KOPT-K1 (cell line): ENCODE results near the gene CELF5.
"Not testable (repeated sequence)": the region's sequence is repeated elsewhere in the genome, so short reads cannot be mapped to it uniquely, and the experiment has no call there.

Experiments used
- H3K27ac ChIP-seq: fragments of 200-600 bp; sonication (generic); 2 replicates; pipeline ENCODE4 v1.5.1; 2016; ENCODE audit warnings: antibody characterized with exemption, mild to moderate bottlenecking, low read depth, low read length; ENCODE audit not compliant: poor library complexity, severe bottlenecking
- H3K36me3 ChIP-seq: fragments of 200-600 bp; sonication (generic); 2 replicates; pipeline ENCODE4 v1.5.1; 2017; ENCODE audit warnings: antibody characterized with exemption, mild to moderate bottlenecking, low read length, moderate library complexity; ENCODE audit not compliant: insufficient read depth
- H3K9me3 ChIP-seq: fragments of 200-600 bp; sonication (generic); 2 replicates; pipeline ENCODE4 v1.5.1; 2017; ENCODE audit warnings: antibody characterized with exemption, low read length, mild to moderate bottlenecking; ENCODE audit not compliant: insufficient read depth, poor library complexity, severe bottlenecking

The CELF5 gene

DNA sequence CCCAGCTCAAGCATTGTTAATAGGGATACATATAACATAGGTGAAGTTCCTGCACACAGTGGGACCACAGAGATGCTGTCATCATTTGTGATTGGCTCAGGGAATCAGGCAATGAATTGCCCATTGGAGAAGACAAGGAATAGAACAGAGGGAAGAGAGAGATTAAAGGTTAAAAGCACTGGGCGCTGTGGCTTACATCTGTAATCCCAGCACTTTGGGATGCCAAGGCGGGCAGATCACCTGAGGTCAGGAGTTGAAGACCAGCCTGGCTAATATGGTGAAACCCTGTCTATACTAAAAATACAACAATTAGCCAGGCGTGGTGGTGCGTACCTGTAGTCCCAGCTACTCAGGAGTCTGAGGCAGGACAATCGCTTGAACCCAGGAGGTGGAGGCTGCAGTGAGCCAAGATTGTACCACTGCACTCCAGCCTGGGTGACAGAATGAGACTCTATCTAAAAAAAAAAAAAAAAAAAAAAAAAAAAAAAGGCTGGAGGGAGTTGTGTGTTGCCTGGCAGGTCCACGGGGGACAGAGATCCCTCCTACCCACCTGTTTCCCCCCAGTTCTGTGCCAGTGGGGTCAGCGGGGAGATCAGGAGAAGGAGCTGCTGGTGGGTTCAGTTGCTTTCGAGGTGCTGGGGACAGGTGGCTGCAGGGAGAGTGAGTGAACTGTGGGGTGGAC is 110.4 kb downstream of the CELF5 start:
- not testable (repeated sequence) for H3K27ac ChIP-seq, H3K9me3 ChIP-seq

DNA sequence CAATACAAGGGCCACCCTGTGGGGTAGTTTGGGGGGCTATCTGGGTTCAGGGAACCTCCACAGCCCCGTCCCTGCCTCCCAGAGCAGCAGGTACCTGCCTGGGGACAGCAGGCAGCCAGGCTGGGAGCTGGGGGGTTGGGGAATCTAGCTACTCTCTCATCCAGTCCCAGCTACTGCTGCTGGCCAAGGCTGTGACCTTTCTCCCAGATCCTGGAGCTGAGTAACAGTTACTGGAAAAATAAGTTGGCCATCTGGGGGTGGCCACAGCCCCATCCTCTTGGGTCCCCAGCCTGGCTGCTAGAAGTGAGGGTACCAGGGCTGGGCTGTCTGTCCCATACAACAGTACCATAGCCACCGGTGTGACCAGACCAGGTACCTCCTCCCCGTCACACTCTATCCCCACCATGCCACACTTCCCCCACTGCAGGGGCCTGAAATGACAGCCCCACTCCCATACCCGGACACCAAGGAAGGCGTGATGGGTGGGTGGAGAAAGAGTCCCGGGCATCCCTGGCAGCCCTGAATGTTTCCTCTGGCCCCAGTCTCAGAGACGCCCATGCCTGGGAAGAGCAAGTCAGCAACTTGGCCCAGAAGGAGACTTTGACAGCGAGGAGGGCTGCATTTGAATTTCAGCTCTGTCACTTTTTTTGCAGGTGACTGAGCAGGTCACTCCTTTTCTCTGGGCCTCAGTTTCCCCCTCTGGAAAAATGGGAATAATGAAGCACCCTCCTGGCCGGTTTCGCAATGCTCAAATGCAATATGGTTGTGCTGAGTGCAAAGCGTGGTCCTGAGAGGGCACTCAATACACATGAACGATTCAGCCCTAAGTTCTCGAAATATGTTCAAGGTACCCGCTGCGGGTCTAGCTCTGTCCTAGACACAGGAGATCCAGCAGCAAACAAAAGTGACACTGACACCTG is 111.2 kb downstream of the CELF5 start:
- Histone ChIP-seq H3K9me3 (no peaks in the 10 kb centered on the region), H3K27ac (no peak overlapping the region), H3K36me3 (no peaks in the 10 kb centered on the region)

More for the DNA sequence above, 110.4 kb downstream of the CELF5 start:
- H3K36me3 ChIP-seq, result not testable (repeated sequence)

DNA sequence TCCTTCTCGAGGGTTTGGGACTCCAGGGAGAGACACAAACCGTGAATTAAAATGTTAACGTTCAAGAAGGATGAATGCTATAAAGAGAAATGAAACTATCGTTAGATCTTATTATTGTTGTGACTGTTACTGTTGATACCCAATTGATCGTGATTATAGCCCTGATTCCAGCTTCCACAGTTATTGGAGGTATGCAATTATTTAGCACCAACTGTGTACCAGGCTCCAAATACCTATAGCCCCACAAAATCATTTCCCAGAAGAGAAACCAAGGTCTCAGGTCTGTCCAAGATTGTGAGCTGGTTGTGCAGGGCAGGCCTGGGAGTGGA is 111.9 kb downstream of the CELF5 start:
- Histone ChIP-seq H3K36me3 (no peaks in the 10 kb centered on the region), H3K9me3 (no peaks in the 10 kb centered on the region), H3K27ac (peak overlapping the region; percentile 96)

DNA sequence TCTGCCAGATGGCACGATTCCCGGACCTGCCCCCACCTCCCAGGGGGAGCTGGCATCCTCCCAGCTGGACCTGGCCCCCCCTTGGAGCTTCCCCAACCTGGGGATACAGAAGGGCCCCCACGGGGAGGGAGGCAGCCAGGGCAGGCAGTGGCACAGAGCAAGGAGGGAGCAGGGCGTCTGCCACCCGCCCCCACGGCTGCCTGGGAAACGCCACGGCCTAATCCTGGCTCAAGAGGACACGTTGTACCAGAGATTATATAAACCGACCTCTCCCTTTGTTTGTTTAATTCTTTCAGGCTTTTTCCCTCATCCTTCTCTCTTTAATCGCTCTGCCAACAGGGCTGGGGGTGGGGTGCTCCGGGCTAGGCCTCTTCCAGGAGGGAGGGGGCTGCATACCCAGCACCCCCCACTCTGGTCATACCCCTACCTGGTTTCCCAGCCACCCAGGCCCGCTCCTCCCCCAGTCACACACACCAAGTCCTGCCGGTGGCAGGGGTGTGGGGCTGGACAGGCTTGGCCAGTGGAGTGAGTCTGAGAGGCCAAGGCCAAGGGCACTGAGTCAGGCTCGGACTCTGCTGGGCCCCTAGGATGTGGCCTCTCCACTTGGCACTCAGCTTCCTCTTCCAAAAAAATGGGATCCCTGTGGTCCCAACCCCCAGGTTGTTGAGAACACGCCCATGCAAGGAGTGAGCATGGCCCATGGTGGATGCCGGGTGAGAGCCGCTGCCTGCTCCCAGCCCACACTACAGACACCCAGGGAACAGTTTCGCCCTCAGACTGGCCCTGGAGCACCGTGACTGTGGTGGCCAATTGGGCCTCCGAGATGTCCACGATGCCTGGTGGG is 112.4 kb downstream of the CELF5 start:
- Histone ChIP-seq H3K36me3 (no peaks in the 10 kb centered on the region), H3K9me3 (no peaks in the 10 kb centered on the region), H3K27ac (peak overlapping the region; percentile 96)

DNA sequence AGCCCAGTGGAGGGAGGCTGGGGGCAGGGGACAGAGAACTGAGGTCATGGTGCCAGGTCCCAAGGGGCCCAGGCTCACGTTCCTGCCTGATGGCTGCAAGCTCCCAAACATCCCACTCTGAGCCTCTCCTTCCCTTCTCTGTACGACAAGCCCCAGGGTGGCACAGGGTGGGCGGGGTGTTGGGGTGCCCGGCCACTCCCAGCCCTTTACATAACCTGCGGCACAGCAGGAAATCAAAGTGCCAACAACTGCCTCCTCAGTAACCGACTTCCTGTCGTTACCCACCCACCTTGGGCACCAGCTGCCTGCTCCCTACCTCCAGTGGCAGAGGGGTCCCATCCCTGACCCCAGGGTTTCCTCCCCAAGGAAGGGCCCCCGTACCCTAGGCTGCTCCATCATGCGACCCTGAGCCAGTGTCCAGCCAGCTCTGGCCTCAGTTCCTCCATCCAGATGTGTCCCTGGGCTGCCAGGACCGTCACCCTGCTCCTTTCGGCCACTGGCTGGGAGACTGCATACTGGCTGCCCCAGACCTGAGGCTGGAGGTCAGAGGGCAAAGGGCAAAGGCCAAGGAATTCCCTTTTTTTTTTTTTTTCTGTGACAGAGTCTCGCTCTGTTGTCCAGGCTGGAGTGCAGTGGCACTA is 114.2 kb downstream of the CELF5 start:
- peak overlapping the region; percentile 96 for H3K27ac ChIP-seq

DNA sequence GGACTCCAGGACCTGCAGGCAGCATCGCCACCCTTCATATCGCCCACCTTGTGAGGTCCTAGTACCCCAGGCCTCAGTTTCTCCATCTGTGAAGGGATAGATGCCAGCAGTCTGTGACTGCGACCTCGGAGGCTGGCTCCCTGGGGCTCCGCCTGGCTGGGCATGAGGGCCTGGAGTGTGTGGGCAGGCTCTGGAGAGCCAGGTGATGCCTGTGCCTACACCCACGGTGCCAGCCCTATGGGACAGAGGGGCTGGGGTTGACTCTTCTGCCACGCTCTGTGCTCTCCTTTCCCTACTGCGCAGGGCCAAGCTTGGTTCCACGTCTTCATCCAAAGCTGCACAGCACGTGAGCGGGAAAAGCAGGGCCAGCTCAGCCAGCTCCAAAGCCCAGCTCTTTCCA is 115.9 kb downstream of the CELF5 start:
- no peaks in the 10 kb centered on the region for H3K36me3 ChIP-seq
- H3K9me3 ChIP-seq, result no peaks in the 10 kb centered on the region
- H3K27ac ChIP-seq, result peak overlapping the region; percentile 96

More for the DNA sequence above, 114.2 kb downstream of the CELF5 start:
- no peaks in the 10 kb centered on the region for H3K36me3 ChIP-seq
- H3K9me3 ChIP-seq, result no peaks in the 10 kb centered on the region

DNA sequence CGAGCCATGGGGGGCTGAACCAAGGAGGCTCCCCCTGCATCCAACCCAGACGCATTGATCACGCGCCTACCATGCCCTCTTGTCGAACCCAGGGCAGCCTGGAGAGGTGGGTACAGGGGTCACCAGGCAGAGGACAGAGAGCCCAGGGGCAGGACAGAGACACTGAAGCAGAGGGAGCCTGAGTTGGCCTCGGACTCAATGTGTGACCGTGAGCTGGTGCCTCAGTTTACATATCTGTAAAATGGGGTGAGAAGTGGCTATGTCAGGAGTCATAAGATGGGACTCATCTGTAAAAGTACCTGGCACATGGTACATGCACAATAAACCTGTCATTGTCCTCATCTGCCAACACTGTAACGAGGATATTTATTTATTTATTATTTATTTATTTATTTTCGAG is 117.8 kb downstream of the CELF5 start:
- Histone ChIP-seq H3K36me3 (no peaks in the 10 kb centered on the region), H3K27ac (peak overlapping the region; percentile 55), H3K9me3 (no peaks in the 10 kb centered on the region)

DNA sequence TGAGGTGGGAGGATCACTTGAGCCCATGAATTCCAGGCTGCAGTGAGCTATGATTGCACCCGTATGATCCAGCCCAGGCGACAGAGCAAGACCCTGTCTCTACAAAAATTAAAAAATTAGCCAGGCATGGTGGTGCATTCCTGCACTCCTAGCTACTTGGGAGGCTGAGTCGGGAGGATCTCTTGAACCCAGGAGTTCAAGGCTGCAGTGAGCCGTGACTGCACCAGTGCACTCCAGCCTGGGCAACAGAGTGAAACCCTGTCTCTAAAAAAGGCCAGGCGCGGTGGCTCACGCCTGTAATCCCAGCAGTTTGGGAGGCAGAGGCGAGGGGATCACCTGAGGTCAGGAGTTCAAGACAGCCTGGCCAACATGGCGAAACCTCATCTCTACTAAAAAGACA is 118.5 kb downstream of the CELF5 start:
- H3K36me3 ChIP-seq, H3K9me3 ChIP-seq: not testable (repeated sequence)
- peak overlapping the region; percentile 73 for H3K27ac ChIP-seq

DNA sequence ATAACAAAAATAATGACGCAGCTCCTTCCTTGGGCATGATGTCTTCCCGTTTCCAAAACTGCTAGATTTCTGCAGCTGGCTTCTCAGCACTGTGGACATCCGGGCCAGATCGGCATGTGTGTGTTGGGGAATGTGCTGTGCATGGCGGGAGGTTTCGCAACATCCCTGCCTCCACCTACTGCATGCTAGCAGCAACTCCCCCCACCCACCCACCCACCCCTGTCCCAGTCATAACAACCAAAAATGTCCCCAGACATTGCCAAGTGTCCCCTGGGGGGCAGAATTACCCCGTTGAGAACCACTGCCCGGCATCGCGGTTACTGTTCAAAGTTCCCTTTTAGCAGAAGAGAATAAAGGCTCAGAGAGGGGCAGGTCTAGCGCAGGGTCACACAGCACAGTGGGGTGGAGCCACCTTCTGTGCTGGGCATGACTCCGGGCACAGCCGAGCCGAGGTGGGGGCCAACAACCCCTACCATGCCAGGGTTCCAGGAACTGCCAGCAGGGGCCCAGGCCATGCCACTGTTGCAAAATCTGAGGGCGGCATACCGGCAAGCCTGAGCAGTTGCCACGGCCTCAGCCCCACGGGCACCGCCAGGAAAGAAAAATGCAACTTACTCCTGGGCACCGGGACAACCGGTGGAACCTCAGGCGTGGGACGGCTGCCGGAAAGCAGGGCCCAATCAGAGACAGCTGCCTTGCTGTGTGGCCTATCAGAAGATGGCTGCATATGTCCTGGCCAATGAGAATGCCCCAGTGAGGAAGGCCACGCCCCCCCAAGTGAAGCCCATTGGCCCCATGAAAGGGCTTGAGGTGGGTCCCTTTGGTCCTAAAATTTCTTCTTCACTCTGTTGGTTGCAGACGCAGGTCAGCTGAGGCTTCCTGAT is 119.4 kb downstream of the CELF5 start:
- H3K27ac ChIP-seq, result peak overlapping the region; percentile 73
- no peaks in the 10 kb centered on the region for H3K36me3 ChIP-seq
- no peaks in the 10 kb centered on the region for H3K9me3 ChIP-seq

DNA sequence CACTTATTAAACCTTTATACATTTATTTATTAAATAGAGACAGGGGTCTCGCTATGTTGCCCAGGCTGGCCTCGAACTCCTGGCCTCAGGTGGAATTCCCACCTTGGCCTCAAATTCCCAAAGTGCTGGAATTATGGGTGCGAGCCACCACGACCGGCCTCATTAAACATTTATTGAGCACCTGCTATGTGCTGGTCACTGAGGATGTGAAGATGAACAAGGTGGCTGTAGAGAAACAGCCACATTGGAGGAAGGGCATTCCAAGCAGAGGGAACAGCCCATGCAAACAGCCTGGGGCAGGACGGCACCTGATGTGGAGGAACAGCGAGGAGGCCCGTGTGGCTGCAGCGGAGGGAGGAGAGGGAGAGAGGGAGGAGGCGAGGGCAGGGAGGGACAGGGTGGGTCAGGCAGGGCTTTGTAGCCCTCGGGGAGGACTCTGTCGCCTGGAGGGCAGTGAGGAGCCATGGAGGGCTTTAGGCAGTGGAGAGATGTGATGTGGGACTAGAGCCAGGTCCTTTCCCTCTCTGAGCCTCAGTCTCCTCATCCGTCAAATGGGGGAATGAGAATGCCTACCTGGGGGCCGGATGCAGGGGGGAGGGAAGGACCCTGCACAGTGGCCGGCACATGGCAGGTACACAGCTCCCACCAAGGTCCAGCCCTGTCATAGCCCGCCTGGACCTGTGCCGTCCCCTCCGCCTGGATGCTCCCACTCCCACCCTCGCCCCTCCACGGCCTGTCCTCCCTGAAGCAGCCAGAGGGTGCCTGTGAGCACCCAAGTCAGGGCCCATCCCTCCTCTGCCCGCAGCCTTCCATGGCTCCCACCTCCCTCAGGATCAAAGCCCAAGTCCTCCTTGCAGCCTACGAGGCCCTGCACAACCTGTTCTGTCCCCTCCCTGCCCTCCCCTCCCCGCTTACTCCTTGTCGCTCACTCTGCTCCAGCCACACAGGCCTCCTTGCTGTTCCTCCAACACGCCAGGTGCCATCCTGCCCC is 120.4 kb downstream of the CELF5 start:
- Histone ChIP-seq H3K27ac (peak overlapping the region; percentile 73), H3K36me3 (no peaks in the 10 kb centered on the region), H3K9me3 (no peaks in the 10 kb centered on the region)

DNA sequence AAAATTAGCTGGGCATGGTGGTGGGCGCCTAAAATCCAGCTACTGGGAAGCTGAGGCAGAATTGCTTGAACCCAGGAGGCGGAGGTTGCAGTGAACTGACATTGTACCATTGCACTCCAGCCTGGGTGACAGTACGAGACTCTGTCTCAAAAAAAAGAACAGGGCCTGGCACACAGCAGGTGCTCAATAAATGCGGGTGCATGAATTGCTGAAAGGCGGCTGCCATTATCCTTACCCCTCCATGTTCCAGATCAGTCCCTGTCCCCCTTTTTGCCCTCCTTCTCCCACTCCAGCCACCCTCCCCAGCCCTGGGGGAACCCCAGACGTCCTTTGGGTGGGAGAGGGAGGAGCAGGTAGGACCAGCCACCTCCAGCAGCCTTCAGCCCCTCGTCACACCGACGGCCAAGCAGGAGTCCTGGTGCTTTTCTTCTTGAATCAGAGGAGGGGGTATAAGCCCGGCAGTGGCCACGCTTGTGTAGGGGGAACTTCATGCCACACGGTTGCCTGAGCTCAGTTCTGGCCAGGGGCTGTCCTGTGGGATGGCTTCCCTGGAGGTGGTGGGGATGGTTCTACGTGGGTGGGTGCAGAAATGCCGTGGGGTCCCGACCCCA is 121.5 kb downstream of the CELF5 start:
- H3K9me3 ChIP-seq, result no peaks in the 10 kb centered on the region
- no peak overlapping the region for H3K27ac ChIP-seq
- H3K36me3 ChIP-seq, result no peaks in the 10 kb centered on the region
